GM18508 (cell line): ENCODE measurements around the gene HOXD9.

ENCODE experiments used
- ATAC-seq: cut with Tn5 transposase; IDR thresholded peaks from one replicate; pipeline ENCODE4 v1.9.1; 2021; ENCODE audit warnings: moderate number of reproducible peaks; ENCODE audit not compliant: insufficient read depth, unreplicated experiment

HOXD9 gene

GRCh38 chr2:176122683-176123410 is at the start of gene HOXD9:
HOXD9 (plus strand) TSS chr2:176122719; CDS start chr2:176122769, 50 bp downstream.
- no peak for ATAC-seq

DNA sequence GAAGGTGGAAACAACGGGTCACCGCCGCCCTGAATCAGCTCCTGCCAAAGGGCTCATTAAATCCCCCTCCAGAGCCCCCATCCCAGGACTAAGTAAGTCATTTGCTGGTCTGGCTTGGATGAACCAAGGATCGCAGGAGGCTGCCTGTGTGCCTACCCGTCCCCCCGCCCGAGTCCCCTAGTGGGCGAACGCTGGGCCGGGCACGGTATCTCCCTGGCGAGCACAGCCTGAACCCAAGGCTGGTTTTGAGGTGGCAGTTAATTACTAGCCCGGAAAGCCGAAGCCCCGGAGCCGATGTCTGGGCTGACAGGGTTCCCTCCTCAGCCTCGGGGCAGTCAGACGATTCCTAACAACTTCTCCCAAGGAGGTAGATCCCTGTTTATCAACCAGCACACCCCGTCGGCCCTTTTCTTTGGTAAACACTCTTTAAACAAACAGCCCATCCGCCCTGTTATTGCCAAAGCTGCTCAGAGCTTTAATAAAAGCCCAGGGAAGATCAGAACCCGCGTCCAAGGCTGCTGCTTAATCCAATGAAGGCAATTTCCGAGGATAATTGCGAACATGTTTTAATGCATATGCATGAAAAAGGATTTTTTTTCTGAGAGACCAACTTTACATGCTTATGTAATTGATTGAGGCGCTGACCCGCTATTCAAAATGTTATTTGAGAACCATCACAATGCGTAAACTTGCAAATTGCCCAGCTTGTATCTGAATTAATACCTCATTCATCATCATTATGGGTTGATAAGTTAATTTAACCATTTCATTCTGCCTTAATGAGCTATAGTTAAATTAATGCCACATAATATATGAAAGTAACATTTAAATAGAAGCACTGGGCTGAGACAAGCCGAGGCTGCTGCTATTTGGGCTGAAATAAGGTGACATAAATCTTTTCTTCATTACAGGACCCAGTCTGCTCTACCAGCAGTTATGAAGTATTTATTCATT is 49.3 kb upstream of the HOXD9 start:
- ATAC-seq = no peak

DNA sequence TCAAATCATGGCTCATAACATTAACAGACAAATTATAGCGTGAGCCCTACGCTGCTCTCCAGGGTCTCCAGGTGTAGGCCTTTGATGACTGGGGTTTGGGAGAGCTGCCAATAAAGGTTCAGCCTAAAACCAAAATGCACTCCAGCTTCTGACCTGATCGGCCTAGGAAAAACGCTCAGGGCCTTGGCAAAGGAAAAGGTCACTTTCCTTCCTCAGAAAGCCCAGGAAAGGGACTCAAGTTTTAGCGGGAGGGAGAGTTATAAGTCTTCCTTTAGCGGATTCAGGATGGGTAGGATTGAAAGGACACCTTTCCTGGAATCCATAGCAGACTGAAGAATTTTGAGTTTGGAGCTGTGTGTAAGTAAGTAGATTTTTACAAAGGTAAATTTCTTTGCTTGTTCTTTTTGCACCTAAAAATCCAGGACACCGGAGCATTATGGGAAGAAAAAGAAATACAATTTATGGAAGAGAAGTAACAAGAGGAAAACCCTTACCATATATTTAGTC is 47.5 kb upstream of the HOXD9 start:
- no peak for ATAC-seq

GRCh38 chr2:176075481-176075880 is 47.0 kb upstream of the HOXD9 start:
- no peak for ATAC-seq

DNA sequence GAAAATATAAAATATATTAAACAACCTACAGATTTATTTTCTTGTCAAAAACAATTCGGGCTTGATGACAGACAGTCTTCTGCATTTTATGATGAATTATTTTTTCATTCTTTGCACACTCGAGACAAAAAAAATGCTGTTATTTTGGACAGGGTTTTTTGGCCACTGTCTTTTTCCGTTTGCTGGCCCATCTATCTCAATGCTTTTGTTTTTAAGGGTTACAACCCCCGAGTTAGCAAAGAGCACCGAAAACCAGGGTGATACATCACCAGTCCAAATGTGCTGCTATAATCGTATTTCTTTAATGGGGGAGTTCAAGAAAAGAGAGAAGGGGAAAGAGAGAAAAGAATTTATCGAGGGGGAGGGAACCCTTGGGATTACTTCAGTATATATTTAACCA is 46.5 kb upstream of the HOXD9 start:
- no peak for ATAC-seq

DNA sequence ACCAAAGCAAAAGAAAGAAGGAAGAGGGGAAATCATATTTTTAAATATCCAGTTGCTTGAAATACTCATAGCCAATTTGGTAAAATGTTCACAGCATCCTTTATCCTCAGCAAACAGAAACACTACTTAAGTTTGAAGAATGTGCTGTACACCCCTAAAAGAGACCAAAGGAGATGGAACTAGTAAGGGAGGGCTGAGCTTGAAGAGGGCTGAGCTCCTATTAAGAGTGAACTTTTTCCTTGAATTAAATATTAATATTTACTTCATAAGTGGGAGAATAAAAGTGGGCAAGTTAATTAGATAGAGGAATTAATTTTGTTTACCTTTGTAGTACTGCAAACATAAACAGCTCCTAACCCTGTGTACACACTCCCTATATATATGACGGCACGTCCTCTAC is 45.7 kb upstream of the HOXD9 start:
- no peak for ATAC-seq

GRCh38 chr2:176078541-176079284 is 43.8 kb upstream of the HOXD9 start:
- ATAC-seq = no peak

- no peak for ATAC-seq
Observed at GRCh38 chr2:176079285-176079830, 43.2 kb upstream of the HOXD9 start.

- no peak for ATAC-seq
Observed at GRCh38 chr2:176079831-176080539, 42.5 kb upstream of the HOXD9 start.

- ATAC-seq = no peak
Observed at GRCh38 chr2:176080540-176081375, 41.8 kb upstream of the HOXD9 start.

- ATAC-seq = no peak
Observed at GRCh38 chr2:176081376-176081836, 41.1 kb upstream of the HOXD9 start.

DNA sequence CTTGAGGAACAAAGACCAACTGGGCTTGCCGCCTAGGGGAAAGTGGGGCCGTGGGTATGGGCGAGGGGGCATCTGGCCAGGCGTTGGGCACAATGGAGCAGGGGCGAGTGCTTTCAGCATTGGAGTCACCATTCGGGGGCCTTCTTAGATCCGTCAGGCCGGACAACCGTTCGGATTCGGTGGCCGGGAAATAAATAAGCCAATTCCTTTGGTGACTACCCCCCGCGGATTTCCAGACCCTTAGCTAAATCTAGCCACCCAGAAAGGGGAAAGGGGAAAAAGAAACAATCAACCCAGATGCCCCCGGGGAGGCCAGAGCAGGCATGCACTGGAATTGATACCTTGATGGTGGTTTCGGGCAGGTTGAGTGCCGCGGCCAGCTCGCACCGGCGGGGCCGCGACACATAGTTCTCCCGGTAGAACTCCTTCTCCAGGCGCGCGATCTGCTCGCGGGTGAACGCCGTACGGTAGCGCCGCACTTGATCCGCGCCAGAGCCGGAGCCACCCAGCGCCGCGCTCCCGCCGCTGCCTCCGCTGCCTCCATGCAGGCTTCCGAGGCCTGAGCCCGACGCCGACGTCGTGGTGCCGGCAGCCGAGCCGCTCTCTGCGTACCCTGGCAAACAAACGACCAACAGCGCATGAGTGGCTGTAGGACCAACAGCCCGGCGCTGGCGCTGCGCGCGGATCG is 40.5 kb upstream of the HOXD9 start:
- ATAC-seq = no peak

- no peak for ATAC-seq
Observed at GRCh38 chr2:176082525-176082823, 40.0 kb upstream of the HOXD9 start.

- ATAC-seq = no peak
Observed at GRCh38 chr2:176082824-176083751, 39.4 kb upstream of the HOXD9 start.

DNA sequence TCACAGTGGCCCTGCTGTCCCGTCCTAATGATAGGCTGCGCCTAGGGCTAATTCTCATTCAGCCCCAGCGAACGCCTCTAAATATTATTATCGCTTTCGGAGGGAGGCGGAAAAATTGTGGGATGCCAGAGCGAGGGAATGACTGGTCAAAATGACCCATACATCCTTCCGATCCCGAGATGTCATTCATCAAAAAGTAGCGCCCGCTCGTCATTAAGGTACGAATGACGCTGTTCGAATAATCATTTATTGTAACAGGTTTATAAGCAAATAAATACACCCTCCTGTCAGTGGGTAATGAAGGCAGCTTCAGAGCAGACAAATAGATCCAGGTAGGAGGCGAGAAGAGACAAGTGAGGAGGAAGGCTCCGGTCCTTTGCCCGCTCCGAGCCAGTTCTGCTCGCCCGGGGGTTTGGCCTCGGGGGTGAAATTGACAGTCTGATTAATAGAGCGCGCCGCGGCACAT is 38.7 kb upstream of the HOXD9 start, which contains the start of gene EVX2:
TSS of gene EVX2 (minus strand) at position 167 of the 466 bp plus-strand sequence. CDS start 186 bp downstream, outside the sequence.
- no peak for ATAC-seq

GRCh38 chr2:176084611-176085119 is 37.9 kb upstream of the HOXD9 start:
- ATAC-seq = no peak
